HEK293 (cell line): ENCODE measurements around the gene SSTR4.

Experiments used
- CTCF ChIP-seq: fragments of 450-650 bp; formaldehyde crosslinking; IDR thresholded peaks from 2 replicates; pipeline ENCODE4 v1.5.1; 2016; ENCODE audit warnings: missing biosample characterization, missing genetic modification characterization
- SCRT2 ChIP-seq: fragments of 450-650 bp; formaldehyde crosslinking; IDR thresholded peaks from 2 replicates; pipeline ENCODE4 v1.5.1; 2016; ENCODE audit warnings: missing biosample characterization, missing genetic modification characterization
- TCF7L2 ChIP-seq: IDR thresholded peaks from 2 replicates; pipeline ENCODE4 v1.6.1; 2011; ENCODE audit warnings: low read depth, mild to moderate bottlenecking, inconsistent platforms, low read length, moderate library complexity, borderline replicate concordance
- ZNF239 ChIP-seq: fragments of 450-650 bp; formaldehyde crosslinking; IDR thresholded peaks from 2 replicates; pipeline ENCODE4 v1.5.1; 2016; ENCODE audit warnings: missing biosample characterization, missing genetic modification characterization
- ZNF555 ChIP-seq: fragments of 450-650 bp; formaldehyde crosslinking; conservative IDR thresholded peaks from 2 replicates; pipeline ENCODE4 v1.5.1; 2017; ENCODE audit warnings: missing biosample characterization, mild to moderate bottlenecking, missing genetic modification characterization, inconsistent platforms
- ZNF626 ChIP-seq: fragments of 450-650 bp; sonication (Bioruptor Pico); formaldehyde crosslinking; IDR thresholded peaks from 2 replicates; pipeline ENCODE4 v1.5.1; 2018; ENCODE audit warnings: missing biosample characterization, missing genetic modification characterization, inconsistent platforms
- TF ChIP-seq, protein P1 (sequence below): fragments of 450-650 bp; formaldehyde crosslinking; IDR thresholded peaks from 2 replicates; pipeline ENCODE4 v1.5.0; 2017; ENCODE audit warnings: missing biosample characterization, missing genetic modification characterization, borderline replicate concordance
- TF ChIP-seq, protein P2 (sequence below): fragments of 450-650 bp; formaldehyde crosslinking; IDR thresholded peaks from 2 replicates; pipeline ENCODE4 v1.5.1; 2016; ENCODE audit warnings: missing biosample characterization, missing genetic modification characterization
- TF ChIP-seq, protein P3 (sequence below): fragments of 450-650 bp; formaldehyde crosslinking; IDR thresholded peaks from 2 replicates; pipeline ENCODE4 v1.5.1; 2016; ENCODE audit warnings: missing biosample characterization, missing genetic modification characterization

GRCh38 chr20:23082846-23083552, 47.9 kb downstream of the SSTR4 start:
- TF ChIP-seq ZNF626 (tag by site-specific recombination) (no peak), ZNF555 (tag by site-specific recombination) (no peak), CTCF (no peak), ZNF239 (no peak), TCF7L2 (no peak), SCRT2 (tag by site-specific recombination) (no peak)
- TF ChIP-seq, protein P1, sequence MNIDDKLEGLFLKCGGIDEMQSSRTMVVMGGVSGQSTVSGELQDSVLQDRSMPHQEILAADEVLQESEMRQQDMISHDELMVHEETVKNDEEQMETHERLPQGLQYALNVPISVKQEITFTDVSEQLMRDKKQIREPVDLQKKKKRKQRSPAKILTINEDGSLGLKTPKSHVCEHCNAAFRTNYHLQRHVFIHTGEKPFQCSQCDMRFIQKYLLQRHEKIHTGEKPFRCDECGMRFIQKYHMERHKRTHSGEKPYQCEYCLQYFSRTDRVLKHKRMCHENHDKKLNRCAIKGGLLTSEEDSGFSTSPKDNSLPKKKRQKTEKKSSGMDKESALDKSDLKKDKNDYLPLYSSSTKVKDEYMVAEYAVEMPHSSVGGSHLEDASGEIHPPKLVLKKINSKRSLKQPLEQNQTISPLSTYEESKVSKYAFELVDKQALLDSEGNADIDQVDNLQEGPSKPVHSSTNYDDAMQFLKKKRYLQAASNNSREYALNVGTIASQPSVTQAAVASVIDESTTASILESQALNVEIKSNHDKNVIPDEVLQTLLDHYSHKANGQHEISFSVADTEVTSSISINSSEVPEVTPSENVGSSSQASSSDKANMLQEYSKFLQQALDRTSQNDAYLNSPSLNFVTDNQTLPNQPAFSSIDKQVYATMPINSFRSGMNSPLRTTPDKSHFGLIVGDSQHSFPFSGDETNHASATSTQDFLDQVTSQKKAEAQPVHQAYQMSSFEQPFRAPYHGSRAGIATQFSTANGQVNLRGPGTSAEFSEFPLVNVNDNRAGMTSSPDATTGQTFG: no peak
- TF ChIP-seq, protein P2, sequence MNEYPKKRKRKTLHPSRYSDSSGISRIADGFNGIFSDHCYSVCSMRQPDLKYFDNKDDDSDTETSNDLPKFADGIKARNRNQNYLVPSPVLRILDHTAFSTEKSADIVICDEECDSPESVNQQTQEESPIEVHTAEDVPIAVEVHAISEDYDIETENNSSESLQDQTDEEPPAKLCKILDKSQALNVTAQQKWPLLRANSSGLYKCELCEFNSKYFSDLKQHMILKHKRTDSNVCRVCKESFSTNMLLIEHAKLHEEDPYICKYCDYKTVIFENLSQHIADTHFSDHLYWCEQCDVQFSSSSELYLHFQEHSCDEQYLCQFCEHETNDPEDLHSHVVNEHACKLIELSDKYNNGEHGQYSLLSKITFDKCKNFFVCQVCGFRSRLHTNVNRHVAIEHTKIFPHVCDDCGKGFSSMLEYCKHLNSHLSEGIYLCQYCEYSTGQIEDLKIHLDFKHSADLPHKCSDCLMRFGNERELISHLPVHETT (tag by site-specific recombination): no peak
- TF ChIP-seq, protein P3, sequence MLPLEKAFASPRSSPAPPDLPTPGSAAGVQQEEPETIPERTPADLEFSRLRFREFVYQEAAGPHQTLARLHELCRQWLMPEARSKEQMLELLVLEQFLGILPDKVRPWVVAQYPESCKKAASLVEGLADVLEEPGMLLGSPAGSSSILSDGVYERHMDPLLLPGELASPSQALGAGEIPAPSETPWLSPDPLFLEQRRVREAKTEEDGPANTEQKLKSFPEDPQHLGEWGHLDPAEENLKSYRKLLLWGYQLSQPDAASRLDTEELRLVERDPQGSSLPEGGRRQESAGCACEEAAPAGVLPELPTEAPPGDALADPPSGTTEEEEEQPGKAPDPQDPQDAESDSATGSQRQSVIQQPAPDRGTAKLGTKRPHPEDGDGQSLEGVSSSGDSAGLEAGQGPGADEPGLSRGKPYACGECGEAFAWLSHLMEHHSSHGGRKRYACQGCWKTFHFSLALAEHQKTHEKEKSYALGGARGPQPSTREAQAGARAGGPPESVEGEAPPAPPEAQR (tag by site-specific recombination): no peak
